Ovary (tissue), 3 donors: ENCODE data around the gene CLTRN.

Experiments
- EP300 ChIP-seq: sonication (generic); formaldehyde crosslinking; IDR thresholded peaks from one replicate; pipeline ENCODE4 v1.6.1; 2017; ENCODE audit warnings: antibody characterized with exemption
- POLR2A ChIP-seq: fragments of 450-650 bp; IDR thresholded peaks from one replicate; pipeline ENCODE4 v1.6.1; 2017; ENCODE audit warnings: antibody characterized with exemption, mild to moderate bottlenecking, moderate library complexity
- TF ChIP-seq, protein P1 (sequence below), 3 donors: fragments of 450-650 bp in 2 of 3; fragments of 200-600 bp in 1 of 3; IDR thresholded peaks; one replicate each; pipeline versions ENCODE4 v1.5.1 to v1.8.0; 2016 to 2022; ENCODE audit warnings: antibody characterized with exemption in 3 of 3, mild to moderate bottlenecking in 1 of 3
- donor health status: DM: no; HTN: no; CAD: no.

DNA sequence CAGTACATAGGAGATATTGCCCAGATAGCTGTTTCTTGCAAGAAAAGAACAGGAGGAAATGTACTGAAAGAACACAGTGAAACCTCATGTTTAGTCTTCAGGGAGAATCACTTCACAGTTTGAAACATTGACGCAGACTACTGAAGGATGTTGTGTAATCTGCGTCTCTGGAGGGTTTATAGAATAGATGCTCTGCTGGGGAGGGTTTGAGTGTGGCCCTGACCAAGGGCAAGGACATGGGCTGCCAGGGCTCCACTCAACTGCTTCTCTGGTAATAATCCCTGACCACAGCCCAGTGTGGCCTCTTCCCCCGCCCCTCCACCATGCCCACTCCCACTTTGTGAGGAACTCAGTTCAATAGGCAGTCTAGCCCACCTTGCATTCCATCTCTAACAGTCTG is 48.1 kb downstream of the CLTRN start:
- TF ChIP-seq POLR2A (no peak), EP300 (no peak)
- TF ChIP-seq, protein P1, sequence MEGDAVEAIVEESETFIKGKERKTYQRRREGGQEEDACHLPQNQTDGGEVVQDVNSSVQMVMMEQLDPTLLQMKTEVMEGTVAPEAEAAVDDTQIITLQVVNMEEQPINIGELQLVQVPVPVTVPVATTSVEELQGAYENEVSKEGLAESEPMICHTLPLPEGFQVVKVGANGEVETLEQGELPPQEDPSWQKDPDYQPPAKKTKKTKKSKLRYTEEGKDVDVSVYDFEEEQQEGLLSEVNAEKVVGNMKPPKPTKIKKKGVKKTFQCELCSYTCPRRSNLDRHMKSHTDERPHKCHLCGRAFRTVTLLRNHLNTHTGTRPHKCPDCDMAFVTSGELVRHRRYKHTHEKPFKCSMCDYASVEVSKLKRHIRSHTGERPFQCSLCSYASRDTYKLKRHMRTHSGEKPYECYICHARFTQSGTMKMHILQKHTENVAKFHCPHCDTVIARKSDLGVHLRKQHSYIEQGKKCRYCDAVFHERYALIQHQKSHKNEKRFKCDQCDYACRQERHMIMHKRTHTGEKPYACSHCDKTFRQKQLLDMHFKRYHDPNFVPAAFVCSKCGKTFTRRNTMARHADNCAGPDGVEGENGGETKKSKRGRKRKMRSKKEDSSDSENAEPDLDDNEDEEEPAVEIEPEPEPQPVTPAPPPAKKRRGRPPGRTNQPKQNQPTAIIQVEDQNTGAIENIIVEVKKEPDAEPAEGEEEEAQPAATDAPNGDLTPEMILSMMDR (IDR thresholded peaks at IDR 0.05), result no peak
